ENCODE results near the gene MAP1LC3B2.

Gene MAP1LC3B2
- 0.12 to 0.53 (median 0.28) reads per million in 4 experiments for total RNA-seq

GRCh38 chr12:116559162-116559935 is at the start of gene MAP1LC3B2:
Gene MAP1LC3B2 (plus strand): TSS chr12:116559381. CDS start chr12:116575943, 16,562 bp downstream.
- peak; percentile 40 for DNase-seq

- DNase-seq, result no peak
Measured at GRCh38 chr12:116513944-116514343, 45.2 kb upstream of the MAP1LC3B2 start.

DNA sequence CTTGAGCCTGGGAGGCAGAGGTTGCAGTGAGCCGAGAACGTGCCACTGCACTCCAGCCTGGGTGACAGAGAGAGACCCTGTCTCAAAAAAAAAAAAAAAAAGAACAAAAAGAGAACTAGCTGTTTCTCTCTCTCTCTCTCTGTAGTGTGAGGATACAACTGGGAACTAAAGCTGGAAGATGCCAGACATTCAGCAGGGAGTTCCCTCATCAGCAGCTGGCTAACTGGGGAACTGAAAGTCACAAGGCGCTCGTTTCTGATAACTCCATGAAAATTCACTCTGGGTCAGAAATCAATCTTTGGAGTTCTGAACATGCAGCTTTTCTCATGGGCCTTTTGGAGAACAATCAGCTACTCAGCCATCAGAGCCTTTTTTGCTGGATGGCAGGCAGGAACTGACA is 43.5 kb upstream of the MAP1LC3B2 start:
- no peak for DNase-seq

- DNase-seq, result no peak
Measured at GRCh38 chr12:116516657-116517056, 42.5 kb upstream of the MAP1LC3B2 start.

DNA sequence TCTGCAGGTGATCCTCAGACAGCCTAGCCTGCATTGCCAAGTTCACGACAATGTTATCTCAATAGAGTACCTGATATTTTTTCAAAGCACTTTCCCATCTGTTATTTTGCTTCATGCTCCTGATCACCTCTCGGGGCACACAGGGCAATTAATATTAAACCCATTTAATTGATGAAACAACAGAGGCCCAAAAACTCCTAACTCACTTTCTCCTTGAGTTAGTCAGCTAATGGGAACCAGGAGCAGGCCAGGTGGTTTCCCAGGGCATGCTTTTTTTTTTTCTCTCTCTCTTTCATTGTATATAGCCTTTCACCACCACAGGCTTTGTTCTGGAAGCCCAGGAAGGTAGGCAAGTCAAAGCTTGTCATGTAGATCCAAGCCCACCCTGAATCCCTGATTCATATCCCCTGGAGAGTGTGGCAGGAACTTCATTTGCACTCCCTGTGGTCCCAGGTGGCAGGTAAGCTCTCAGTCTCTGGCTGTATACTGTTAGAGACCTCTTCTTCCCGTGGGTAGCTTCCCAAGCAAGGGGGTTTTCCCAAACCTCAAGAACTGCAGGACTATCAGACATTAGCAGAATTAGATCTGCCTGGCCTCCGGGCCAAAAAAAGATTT is 41.6 kb upstream of the MAP1LC3B2 start:
- no peak for DNase-seq

- no peak for DNase-seq
Measured at GRCh38 chr12:116520225-116520760, 38.9 kb upstream of the MAP1LC3B2 start.

DNA sequence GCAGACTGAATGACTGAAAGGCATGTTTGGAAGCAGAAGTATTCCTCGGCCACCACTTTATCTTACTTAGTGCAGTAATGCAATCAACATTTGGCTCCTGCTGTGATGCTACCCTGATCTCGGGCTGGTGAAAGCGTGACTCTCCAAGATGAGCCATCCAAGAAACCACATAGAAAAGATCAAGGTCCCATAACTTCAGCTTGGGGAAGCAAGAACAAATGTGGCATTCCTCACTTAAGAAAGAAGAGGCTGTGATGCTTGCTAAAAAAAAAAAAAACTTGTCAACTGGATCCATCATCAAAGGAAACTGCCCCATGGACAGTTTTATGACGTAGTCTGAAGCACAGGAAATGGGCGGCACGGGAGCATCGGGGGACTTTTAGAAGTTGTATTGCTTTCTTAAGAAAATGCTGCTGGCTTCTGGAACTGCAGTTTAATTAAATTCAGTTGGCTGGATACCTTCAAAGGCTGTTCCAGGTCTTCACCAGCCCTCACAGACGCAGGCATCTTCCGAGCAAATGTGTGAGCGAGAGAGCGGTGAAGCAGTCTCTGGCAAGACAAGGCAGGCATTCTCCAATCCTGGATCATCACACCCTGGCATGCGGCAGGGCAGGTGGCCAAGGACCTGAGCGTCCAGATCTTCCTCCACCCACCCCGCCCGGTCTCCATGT is 38.2 kb upstream of the MAP1LC3B2 start:
- no peak for DNase-seq

DNA sequence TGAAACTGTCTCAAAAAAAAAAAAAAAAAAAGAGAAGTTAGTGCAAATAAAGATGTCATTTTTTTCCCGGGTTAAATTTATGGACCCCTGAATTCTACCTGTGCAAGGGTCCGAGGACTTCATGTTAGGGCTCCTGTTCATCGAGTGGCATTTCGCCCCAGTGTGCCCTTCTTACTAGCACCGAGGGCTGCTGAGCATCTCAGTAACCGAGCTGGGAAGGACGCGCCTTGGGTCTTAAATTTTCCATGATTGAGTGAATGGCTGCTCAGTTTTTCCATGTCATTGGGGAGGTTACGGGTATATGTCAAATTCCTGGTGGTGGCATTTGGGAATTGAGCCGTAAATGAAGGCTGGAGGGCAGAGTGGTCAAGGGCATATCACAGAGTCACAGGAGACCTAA is 34.9 kb upstream of the MAP1LC3B2 start:
- no peak for DNase-seq

- DNase-seq, result no peak
Measured at GRCh38 chr12:116524964-116525379, 34.2 kb upstream of the MAP1LC3B2 start.

- DNase-seq, result no peak
Measured at GRCh38 chr12:116525418-116526001, 33.7 kb upstream of the MAP1LC3B2 start.

DNA sequence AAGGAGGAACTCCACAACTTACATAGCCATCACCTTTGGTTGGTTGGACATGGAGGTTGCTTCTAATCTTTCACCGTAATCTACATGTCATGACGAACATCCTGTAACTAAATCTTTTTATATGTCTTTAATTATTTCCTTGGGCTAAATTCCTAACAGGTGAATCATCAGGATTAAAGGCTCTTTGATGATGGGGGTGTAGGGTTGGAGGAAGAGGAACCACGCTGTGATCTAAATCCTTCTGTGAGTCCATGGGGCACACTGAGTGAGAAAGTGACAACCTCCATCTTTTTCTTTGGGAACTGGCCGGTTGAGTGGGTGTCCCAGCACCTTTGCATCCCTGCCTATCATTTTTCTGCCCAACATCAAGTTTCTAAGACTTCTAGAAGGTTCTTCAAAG is 31.1 kb upstream of the MAP1LC3B2 start:
- DNase-seq, result no peak

DNA sequence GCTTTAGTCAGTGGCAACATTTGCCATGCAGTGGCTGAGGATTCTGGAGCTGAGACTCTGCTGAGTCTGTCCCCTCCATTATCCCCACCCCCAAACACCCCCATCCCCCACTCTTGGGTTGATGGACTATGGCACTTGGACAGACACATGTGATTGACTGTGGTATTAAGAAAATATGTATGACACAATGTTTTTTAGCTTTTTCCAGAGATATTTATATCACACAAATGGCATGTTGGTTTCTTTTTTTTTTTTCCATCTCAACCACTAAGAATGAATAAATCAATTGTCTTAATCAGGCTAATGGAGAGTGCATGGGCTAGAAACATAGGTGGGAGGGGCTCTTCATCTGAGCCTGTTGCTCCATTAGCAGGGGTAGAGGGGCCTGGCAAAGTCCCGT is 30.7 kb upstream of the MAP1LC3B2 start:
- DNase-seq, result no peak

GRCh38 chr12:116529048-116529447 is 30.1 kb upstream of the MAP1LC3B2 start:
- no peak for DNase-seq

- no peak for DNase-seq
Measured at GRCh38 chr12:116529686-116530085, 29.5 kb upstream of the MAP1LC3B2 start.

GRCh38 chr12:116532428-116532827 is 26.8 kb upstream of the MAP1LC3B2 start:
- DNase-seq, result no peak

DNA sequence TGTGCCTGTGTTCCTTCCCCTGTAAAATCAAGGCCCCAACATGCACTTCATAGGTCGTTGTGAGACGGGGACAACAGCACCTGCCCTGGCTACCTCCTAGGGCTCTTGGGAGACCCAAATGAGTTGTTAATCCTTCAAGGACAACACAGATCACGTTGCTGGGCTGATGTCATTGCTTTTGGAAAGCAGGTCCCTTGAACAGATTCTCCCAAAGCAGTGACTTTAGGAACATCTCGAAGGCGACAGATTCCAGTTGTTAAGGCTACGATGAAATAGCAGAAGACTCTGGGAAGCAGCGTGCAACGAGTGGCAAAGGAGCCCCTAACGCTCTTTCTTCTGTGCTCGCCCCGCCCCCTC is 26.2 kb upstream of the MAP1LC3B2 start:
- no peak for DNase-seq

DNA sequence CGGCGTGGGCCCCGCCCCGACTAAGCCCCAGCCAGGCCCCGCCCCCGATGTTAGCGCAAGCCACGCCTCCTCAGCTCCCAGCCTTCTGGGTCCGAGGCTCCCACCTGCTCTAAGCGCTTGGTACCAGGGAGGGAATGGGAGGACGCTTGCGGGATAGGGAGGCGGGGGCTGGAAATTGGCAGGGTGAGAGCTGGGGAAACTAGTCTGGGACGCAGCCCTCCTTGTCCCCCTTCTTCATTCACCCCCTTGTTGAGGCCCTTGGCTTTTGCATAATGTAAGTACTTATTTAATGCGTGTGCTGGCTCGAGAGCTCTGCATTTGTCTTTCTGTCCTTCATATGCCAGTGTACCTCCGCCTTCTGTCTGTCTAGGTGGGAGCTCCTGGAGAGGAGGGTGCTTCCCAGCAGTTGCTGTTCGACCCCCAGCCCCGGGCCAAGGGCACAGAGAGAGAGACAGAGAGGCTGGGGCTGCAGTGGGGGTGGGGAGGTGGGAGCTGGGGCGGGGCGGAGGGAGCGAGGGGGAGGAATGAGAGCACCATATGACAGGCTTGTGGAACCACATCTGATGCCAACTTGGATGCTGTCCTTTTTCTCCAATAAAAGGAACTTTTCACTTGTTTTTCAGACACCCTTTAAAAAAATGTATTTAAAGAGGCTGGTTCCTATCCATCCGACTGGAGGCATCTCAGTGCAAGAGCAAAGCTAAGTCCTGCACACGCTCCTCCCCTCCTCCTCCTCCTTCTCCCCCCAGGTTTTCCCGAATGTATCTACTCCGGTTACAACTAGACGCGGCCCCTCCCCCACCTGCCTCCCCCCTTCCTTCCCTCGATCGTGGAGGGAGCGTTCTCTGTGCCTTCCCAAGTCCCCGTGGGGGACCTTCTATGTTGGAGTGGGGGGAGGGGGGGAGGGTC is 25.6 kb upstream of the MAP1LC3B2 start:
- peak; percentile 67 for DNase-seq

GRCh38 chr12:116534311-116535121 is 24.7 kb upstream of the MAP1LC3B2 start:
- no peak for DNase-seq

DNA sequence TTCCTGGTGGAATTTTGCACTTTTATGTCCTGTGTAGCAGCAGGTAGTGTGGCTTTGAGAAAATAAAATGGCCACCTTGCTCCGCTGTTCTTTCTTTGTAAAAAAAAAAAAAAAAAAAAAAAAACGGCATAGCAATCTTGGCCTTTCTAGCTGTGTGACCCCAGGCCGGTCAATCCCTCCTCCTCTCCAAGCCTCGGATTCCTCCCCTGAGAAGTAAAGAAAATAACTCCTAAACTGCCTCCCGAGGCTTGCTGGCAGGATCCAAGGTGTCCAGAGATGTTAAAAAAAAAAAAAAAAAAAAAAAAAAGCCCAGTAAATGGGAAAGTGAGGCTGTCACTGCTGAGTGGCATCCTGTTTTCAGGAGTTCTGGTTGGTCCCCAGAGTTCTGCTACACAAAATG is 23.9 kb upstream of the MAP1LC3B2 start:
- DNase-seq, result no peak

DNA sequence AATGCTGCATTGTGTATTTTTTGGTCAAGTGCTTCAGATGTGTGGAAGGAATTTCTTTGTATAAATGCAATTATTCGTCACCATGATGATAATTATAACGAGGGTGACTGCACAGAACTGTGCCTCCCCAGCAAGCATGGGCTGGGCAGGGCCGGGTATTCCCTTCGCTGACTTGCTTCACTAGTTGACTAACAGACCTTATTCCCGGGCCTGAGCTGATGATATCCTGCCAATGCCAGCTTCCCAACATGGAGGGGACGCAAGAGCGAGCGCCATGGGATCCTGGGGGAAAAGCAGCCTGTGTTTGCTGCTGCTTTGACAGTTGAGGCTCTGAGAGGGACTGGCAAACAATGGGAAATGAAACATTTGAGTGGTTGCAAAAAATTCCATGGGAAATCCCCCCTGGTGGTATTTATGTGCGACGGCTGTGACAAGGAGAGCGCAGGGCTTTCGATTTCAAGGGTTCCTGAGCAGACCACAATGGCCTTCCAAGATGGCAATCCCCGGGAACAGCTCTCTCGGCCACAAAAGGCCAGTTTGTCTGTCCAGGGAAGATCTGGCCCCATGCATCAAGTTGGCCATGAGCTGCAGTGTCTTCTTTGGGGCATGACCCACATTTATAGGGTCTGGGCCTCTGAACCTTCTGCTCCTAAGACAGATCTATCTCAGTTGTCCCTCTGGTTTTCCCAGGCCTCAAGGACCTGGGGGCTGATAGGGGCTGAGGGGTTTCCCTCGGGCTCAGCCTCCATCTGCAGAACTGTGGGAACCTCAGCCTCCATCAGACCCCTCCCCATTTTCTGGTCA is 21.9 kb upstream of the MAP1LC3B2 start:
- no peak for DNase-seq
